Measurements from ENCODE around the gene IDE. TPM values are rescaled to one million over a fixed set of nuclear protein-coding genes. Genes with fewer than 3 reads are reported as not detected.
A peak's percentile ranks its signal among the peaks of the same experiment; 100 is the strongest.

The IDE gene
- total and polyA plus RNA-seq, 9 of the 15 experiments (the other 6 are each of a cell fraction or from before 2014, with no cell fraction given) = 10.2 to 50.6 (median 33.2) TPM

DNA sequence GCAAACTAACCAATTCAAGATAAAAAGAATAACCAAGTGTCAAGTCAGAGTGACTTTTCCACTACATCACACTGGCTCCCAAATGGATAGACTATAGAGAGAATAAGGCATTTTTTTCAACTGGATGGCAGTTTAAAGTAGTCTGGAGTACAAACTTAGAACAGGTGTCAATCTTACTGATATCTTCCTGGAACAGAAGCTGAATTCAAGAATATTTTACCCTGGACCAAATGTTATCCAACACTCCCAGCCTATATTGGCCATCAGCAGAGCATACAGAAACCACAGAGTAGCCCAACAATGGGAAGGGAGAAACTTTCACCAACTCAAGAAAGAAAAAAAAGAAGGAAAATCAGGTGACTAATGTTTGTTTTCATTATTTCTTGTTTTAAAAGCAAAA is 11.5 kb downstream of the IDE start:
- DNase-seq (ENCODE audit: extremely low read depth in 1 of 4, low spot score in 3 of 4) (peak in 2 of 4 experiments; percentile 16), FAIRE-seq (no peak), ATAC-seq (no peak)
- no peaks in the 10 kb centered on the region; a peak in 1 of 5 replicates for H3K4me1 ChIP-seq (replicated peaks in 1 of 2; ENCODE audit: control insufficient read depth in 2 of 2, insufficient read depth in 2 of 2, low read length in 2 of 2)
- POLR2A ChIA-PET = interaction anchor here (0.6 to 1.4 kb wide), 2 partner anchors 9 to 541 kb away, joined by 3 to 4 read pairs; no protein-coding TSS in a partner anchor
- TF ChIP-seq DIDO1 (tag; IDR thresholded peaks at IDR 0.05; ENCODE audit: low read depth) = no peak
- TF ChIP-seq BMI1 (IDR thresholded peaks at IDR 0.05; ENCODE audit: low read length) = no peak
- peak; percentile 14; the same call in 1 of the 2 replicates for TF ChIP-seq NCOR1 (IDR thresholded peaks at IDR 0.05)
- 0 out of 2 replicates have a peak, but pooled peaks have one; percentile 13 for TF ChIP-seq MTA2 (IDR thresholded peaks at IDR 0.05; ENCODE audit: low read depth)
- peak; percentile 13; the same call in 1 of the 2 replicates for TF ChIP-seq TEAD4 (IDR thresholded peaks at IDR 0.05; ENCODE audit: low read length)
- TF ChIP-seq TEAD4 (CRISPR knock-in tag; IDR thresholded peaks at IDR 0.05; ENCODE audit: borderline replicate concordance) = no peak
- TF ChIP-seq ZNF263 (CRISPR knock-in tag; IDR thresholded peaks at IDR 0.05; ENCODE audit: borderline replicate concordance) = no peak
- no peak for TF ChIP-seq BDP1 (IDR thresholded peaks at IDR 0.05; ENCODE audit: insufficient read depth, insufficient read length)
- peak; percentile 53 for TF ChIP-seq ARID1B (IDR thresholded peaks at IDR 0.05)
- no peak for TF ChIP-seq ZNF140 (CRISPR knock-in tag; IDR thresholded peaks at IDR 0.05)
- peak; percentile 60; the same call in 1 of the 2 replicates for TF ChIP-seq CBFA2T3 (IDR thresholded peaks at IDR 0.05)
- TF ChIP-seq CBFA2T2 (conservative IDR thresholded peaks at IDR 0.05) = peak; percentile 31; the same call in 1 of the 2 replicates
- TF ChIP-seq PHB (CRISPR knock-in tag; IDR thresholded peaks at IDR 0.05) = no peak
- peak; percentile 71 for TF ChIP-seq TCF3 (CRISPR knock-in tag; IDR thresholded peaks at IDR 0.05)
- TF ChIP-seq, protein P1, sequence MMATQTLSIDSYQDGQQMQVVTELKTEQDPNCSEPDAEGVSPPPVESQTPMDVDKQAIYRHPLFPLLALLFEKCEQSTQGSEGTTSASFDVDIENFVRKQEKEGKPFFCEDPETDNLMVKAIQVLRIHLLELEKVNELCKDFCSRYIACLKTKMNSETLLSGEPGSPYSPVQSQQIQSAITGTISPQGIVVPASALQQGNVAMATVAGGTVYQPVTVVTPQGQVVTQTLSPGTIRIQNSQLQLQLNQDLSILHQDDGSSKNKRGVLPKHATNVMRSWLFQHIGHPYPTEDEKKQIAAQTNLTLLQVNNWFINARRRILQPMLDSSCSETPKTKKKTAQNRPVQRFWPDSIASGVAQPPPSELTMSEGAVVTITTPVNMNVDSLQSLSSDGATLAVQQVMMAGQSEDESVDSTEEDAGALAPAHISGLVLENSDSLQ (IDR thresholded peaks at IDR 0.05) = peak; percentile 62
- no peak for TF ChIP-seq NEUROD1 (IDR thresholded peaks at IDR 0.05; ENCODE audit: borderline replicate concordance, low read depth, low read length, partially characterized antibody)
- peak; percentile 59 for TF ChIP-seq TAL1 (IDR thresholded peaks at IDR 0.05)
- no peak overlapping the region for H3K4me3 ChIP-seq
- peaks cover 54% of the 10 kb centered on the region for H3K79me2 ChIP-seq (ENCODE audit: control insufficient read depth, insufficient read depth, low read length)
- H4K20me1 ChIP-seq (replicated peaks; ENCODE audit: control insufficient read depth, insufficient read depth, low read length) = no peaks in the 10 kb centered on the region
- H3K27ac ChIP-seq (ENCODE audit: extremely low read depth, low read depth, low read length) = no peak overlapping the region
- no peak overlapping the region for H3K4me2 ChIP-seq (ENCODE audit: insufficient read depth, low read length)
- H3K36me3 ChIP-seq (ENCODE audit: control insufficient read depth, insufficient read depth, low read length) = peaks cover 63% of the 10 kb centered on the region
- H3K9me3 ChIP-seq (replicated peaks; ENCODE audit: control insufficient read depth, insufficient read depth, low read depth, low read length) = no peaks in the 10 kb centered on the region
- no peak overlapping the region for H3K9ac ChIP-seq (ENCODE audit: insufficient read depth in 1 of 2, low read depth in 2 of 2, low read length in 2 of 2)
- BruUV-seq (replicated peaks) = no TSS peak
- in situ Hi-C loops (cut with MboI) = no loop called here
- CTCF ChIA-PET (ENCODE audit: low intra/inter-chr PET ratio) = no interaction called here
- H3K27me3 ChIP-seq (ENCODE audit: control insufficient read depth in 2 of 2, insufficient read depth in 2 of 2, low read length in 2 of 2) = no peaks in the 10 kb centered on the region
- H2AFZ ChIP-seq (ENCODE audit: low read depth, low read length) = no peak overlapping the region
- H3K9me1 ChIP-seq (ENCODE audit: control insufficient read depth, insufficient read depth, low read length) = no peaks in the 10 kb centered on the region
- intact Hi-C loops (cut with micrococcal nuclease) = no loop called here

Measured in K562 (cell line).